Psoas muscle (tissue), 8 donors: ENCODE measurements around the gene FNDC3B. TPM values are rescaled to one million over a fixed set of nuclear protein-coding genes. Genes with fewer than 3 reads are reported as not detected.

Source experiments
- ATAC-seq, 4 donors: fragments of 200-7000 bp; cut with Tn5 transposase; one replicate each; pipeline ENCODE4 v1.9.1; 2020; ENCODE audit warnings: moderate library complexity in 3 of 4, mild to moderate bottlenecking in 2 of 4
- DNase-seq, 2 donors: peaks; one replicate each; pipeline ENCODE4 v3.0.0-alpha.2; 2020
- H3K27ac ChIP-seq: fragments of 200-600 bp; one replicate; pipeline ENCODE4 v1.8.0; 2022
- H3K27me3 ChIP-seq, 3 donors: fragments of 200-600 bp in 1 of 3; one replicate each; pipeline versions ENCODE4 v1.6.1 to v1.8.0; 2013 to 2022; ENCODE audit warnings: low read length in 2 of 3, mild to moderate bottlenecking in 2 of 3, moderate library complexity in 1 of 3; ENCODE audit not compliant: insufficient read depth in 3 of 3
- H3K36me3 ChIP-seq, 2 donors: fragments of 200-600 bp in 1 of 2; one replicate each; pipeline versions ENCODE4 v1.6.1 to v1.8.0; 2013 to 2022; ENCODE audit warnings: low read depth in 1 of 2, mild to moderate bottlenecking in 1 of 2, moderate library complexity in 1 of 2; ENCODE audit not compliant: insufficient read depth in 1 of 2
- H3K4me1 ChIP-seq: fragments of 200-600 bp; one replicate; pipeline ENCODE4 v1.8.0; 2022
- H3K4me3 ChIP-seq: fragments of 200-600 bp; one replicate; pipeline ENCODE4 v1.8.0; 2022; ENCODE audit warnings: mild to moderate bottlenecking
- H3K9me3 ChIP-seq: fragments of 200-600 bp; one replicate; pipeline ENCODE4 v1.8.0; 2022
- WGBS, 3 donors: extraction: QIAGEN DNeasy Blood & Tissue Kit; methylation state at CpG; one replicate each; pipeline versions ENCODE4 v1.1.6 to v1.1.7; 2013; 5-methylcytosine and 5-hydroxymethylcytosine counted together
- intact Hi-C, 2 donors: fragments of 100-400 bp; cut with DNase I; formaldehyde crosslinking; loops; one replicate each; pipeline versions ENCODE4 v1.11.0 to v1.14.2; 2022
- polyA plus RNA-seq, 3 donors: library from polyadenylated mRNA; stranded (reverse); fragments of 200-250 nt; gene quantifications; one replicate each; pipeline ENCODE4 v1.2.3, GENCODE V29; 2013
- total RNA-seq, 4 donors: library from RNA; stranded (reverse); fragmentation: NEBNext Ultra II Directional in 2 of 4; extraction: Animal tissue kit (Norgen Biotek cat#: 25700) in 2 of 4; gene quantifications; one replicate each; pipeline versions ENCODE4 v1.2.1 to v1.2.4, GENCODE V29; 2021 to 2023
- TF ChIP-seq, protein P1 (sequence below): fragments of 200-600 bp; IDR thresholded peaks from one replicate; pipeline ENCODE4 v1.8.0; 2022; ENCODE audit warnings: antibody characterized with exemption
- donor health status: healthy with polysubstance abuse.
- donor health status: DM: no; HTN: no; CAD: no; lungs with moderate emphysema.
- donor health status: Bipolar disorder and iron deficiency.
- donor health status: healthy.
- donor health status: DM: yes; HTN: yes; CAD: no.
- donor health status: DM: no; HTN: no; CAD: no.
- donor health status: DM: no; HTN: no; CAD: no.
- donor health status: DM: yes; HTN: yes; CAD: no.

Gene FNDC3B
- total and polyA plus RNA-seq, 7 donors, result 12.4 to 133 (median 50.8) TPM

DNA sequence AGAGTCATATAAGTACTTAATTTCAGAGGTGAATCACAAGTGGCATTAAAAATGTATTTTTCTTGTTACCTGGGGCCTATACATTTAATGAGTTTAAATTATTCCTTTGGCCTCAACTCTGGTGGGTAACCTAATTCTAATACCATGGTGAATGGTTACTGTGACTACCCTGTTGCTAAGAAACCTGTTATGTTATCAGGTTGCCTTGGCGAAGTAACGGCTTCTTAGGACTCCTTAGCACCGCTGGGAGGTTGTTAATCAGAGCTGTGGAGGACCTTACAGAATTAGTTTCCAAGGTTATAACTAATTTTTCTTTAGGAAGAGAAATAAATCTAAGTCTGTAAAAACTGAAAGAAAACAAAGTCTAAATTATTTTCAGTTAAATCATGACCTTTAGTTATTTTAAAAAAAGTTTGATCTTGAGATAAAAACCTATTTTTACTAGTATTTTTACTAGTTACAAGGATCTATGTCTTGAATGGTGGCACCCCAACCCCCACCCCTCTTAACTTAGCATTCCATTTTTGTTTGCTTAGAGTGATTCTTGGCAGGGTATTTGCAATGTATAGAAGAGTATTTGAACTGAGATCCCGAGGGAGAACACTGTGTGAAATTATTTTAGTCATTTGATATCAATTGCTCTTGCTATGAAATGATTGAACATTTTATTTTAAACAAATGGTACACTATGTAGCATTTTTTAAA is 155.5 kb downstream of the FNDC3B start:
- Histone ChIP-seq H3K27me3 (no peaks in the 10 kb centered on the region), H3K9me3 (no peaks in the 10 kb centered on the region), H3K4me1 (peaks cover 22% of the 10 kb centered on the region), H3K27ac (no peak overlapping the region), H3K36me3 (peaks cover 0 to 9% of the 10 kb centered on the region in 2 donors), H3K4me3 (no peak overlapping the region)
- TF ChIP-seq, protein P1, sequence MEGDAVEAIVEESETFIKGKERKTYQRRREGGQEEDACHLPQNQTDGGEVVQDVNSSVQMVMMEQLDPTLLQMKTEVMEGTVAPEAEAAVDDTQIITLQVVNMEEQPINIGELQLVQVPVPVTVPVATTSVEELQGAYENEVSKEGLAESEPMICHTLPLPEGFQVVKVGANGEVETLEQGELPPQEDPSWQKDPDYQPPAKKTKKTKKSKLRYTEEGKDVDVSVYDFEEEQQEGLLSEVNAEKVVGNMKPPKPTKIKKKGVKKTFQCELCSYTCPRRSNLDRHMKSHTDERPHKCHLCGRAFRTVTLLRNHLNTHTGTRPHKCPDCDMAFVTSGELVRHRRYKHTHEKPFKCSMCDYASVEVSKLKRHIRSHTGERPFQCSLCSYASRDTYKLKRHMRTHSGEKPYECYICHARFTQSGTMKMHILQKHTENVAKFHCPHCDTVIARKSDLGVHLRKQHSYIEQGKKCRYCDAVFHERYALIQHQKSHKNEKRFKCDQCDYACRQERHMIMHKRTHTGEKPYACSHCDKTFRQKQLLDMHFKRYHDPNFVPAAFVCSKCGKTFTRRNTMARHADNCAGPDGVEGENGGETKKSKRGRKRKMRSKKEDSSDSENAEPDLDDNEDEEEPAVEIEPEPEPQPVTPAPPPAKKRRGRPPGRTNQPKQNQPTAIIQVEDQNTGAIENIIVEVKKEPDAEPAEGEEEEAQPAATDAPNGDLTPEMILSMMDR, result no peak
- intact Hi-C loops, result no loop called here
- DNase-seq (no peak), ATAC-seq (peak; percentile 47 to 76 (median 60))
- WGBS, 3 donors, result 23 to 41% (median 24%) methylated on average over 4 of the region's 4 CpGs

- ATAC-seq (no peak), DNase-seq (no peak)
- TF ChIP-seq, protein P1, result no peak
- Histone ChIP-seq H3K36me3 (peaks cover 0 to 6% of the 10 kb centered on the region in 2 donors), H3K4me3 (no peak overlapping the region), H3K27me3 (no peaks in the 10 kb centered on the region), H3K9me3 (no peaks in the 10 kb centered on the region), H3K4me1 (peaks cover 21% of the 10 kb centered on the region), H3K27ac (no peak overlapping the region)
- WGBS, 3 donors, result 28 to 53% (median 36%) methylated on average over 1 of the region's 1 CpG
- intact Hi-C loops, result no loop called here
These were observed 156.0 kb downstream of the FNDC3B start for GRCh38 chr3:172195407-172195754.

DNA sequence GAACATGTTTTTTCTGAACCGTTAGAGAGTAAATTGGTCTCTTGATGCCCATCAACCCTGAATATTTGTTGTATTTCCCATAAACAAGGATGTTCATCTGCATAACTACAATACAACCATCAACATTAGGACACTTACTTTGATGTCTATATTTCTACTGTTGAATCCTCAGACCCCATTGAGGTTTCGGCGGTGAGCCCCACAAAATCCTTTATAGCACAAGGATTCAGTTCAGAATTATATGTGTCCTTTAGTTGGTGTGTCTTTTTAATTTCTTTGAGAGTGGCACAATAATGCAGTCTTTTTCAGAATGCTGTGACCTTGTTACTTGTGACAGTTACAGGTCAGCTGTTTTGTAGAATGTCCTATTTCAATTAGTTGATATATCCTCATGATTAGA is 158.0 kb downstream of the FNDC3B start:
- Histone ChIP-seq H3K4me1 (peaks cover 36% of the 10 kb centered on the region), H3K4me3 (no peak overlapping the region), H3K36me3 (no peaks in the 10 kb centered on the region), H3K27me3 (no peaks in the 10 kb centered on the region), H3K9me3 (no peaks in the 10 kb centered on the region), H3K27ac (no peak overlapping the region)
- TF ChIP-seq, protein P1, result no peak
- 82 to 88% (median 83%) methylated on average over 3 of the region's 3 CpGs for WGBS, 3 donors
- DNase-seq, result no peak
- intact Hi-C loops, result no loop called here
- no peak for ATAC-seq

- H3K4me1 ChIP-seq, result peaks cover 37% of the 10 kb centered on the region
- H3K27me3 ChIP-seq, result no peaks in the 10 kb centered on the region
- no peak for DNase-seq
- intact Hi-C loops, result no loop called here
- ATAC-seq, result no peak
- TF ChIP-seq, protein P1, result no peak
- H3K9me3 ChIP-seq, result no peaks in the 10 kb centered on the region
- no peak overlapping the region for H3K4me3 ChIP-seq
- no peak overlapping the region for H3K27ac ChIP-seq
- WGBS, 3 donors, result 96 to 100% (median 98%) methylated on average over 3 of the region's 3 CpGs
- H3K36me3 ChIP-seq, result no peaks in the 10 kb centered on the region
These were observed 159.1 kb downstream of the FNDC3B start for GRCh38 chr3:172198428-172198827.
